HCEC 1CT (cell line): Measurements from ENCODE around the gene CST7.
"Not testable (repeated sequence)": the region's sequence is repeated elsewhere in the genome, so short reads cannot be mapped to it uniquely, and the experiment has no call there.

Experiments used
- DNase-seq: peaks from one replicate; pipeline ENCODE4 v3.0.0-alpha.2; 2017

The CST7 gene

DNA sequence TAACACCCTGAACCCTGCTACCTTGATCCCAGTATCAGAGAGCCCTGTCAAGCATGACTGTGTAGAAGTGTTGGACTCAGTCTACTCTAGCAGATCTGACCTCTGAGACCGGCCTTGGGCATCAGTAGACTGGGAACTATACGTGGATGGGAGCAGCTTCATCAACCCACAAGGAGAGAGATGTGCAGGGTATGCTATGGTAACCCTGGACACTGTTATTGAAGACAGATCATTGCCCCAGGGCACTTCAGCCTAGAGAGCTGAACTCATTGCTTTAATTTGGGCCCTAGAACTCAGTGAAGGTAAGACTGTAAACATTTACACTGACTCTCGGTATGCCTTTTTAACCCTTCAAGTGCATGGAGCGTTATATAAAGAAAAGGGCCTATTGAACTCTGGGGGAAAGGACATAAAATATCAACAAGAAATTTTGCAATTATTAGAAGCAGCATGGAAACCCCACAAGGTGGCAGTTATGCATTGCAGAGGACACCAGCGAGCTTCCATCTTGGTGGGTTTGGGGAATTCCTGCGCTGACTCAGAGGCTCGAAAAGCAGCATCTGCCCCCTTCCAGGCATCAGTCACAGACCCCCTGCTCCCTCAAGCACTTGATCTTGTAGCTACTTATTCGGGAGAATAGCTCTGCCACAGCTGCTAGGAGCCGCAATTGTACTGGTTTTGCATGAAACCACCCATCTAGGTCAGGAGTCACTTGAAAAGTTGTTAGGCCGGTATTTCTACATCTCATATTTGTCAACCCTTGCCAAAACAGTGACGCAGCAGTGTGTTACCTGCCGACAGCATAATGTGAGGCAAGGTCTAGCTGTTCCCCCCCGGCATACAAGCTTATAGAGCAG, 19.0 kb upstream of the CST7 start:
- not testable (repeated sequence) for DNase-seq

DNA sequence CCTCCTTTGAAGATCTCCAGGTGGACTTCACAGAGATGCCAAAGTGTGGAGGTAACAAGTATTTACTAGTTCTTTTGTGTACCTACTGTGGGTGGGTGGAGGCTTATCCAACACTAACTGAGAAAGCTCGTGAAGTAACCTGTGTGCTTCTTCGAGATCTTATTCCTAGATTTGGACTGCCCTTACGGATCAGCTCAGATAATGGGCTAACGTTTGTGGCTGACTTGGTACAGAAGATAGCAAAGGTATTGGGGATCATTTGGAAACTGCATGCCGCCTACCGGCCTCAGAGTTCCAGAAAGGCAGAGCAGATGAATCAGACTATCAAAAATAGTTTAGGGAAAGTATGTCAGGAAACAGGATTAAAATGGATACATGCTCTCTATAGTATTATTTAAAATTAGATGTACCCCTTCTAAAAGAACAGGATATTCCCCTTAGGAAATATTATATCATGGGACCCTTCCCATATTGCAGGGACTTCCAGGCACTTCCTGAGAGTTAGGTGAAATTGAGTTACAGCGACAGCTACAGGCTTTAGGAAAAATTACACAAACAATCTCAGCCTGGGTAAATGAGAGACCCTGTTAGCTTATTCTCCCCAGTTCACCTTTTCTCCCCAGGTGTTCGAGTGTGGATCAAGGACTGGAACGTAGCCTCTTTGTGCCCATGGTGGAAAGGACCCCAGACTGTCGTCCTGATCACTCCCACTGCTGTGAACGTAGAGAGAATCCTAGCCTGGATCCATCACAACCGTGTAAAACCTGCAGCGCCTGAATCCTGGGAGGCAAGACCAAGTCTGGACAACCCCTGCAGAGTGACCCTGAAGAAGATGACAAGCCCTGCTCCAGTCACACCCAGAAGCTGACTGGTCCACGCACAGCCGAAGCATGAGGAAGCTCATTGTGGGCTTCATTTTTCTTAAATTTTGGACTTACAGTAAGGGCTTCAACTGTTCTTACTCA, 18.1 kb upstream of the CST7 start:
- not testable (repeated sequence) for DNase-seq

GRCh38 chr20:24931893-24932292, 17.2 kb upstream of the CST7 start:
- DNase-seq, result not testable (repeated sequence)

DNA sequence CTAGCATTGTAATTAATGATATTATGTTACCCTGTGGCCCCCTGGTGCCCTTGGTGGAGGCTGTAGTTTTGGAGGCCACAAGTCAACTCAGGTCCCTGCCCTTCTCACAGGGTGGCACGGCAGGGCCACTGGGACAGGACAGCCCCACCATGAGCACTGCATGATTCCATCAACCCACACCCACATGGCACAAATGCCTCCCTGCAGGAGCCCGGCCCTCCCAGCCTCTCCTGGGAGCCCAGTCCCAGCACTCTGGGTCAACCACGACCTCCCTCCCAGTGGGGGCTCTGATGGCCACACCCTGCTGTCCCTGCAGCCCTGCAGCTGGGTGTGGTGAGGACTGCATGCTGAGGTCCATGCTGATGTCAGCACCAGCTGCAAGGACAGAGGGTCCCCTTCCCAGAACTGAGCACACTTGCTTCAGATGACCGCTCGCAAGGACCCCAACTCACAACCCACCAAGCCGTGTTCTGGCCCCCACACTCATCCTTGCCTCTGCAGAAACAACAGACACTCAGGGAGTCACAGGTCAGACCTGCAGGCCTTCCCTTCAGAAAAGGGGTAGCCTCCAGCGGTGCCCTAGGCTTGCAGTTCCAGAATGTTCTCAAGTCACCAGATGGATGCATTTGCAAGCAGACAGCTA, 15.7 kb upstream of the CST7 start:
- DNase-seq, result no peak

GRCh38 chr20:24934101-24934661, 14.9 kb upstream of the CST7 start:
- DNase-seq, result no peak

GRCh38 chr20:24934716-24935115, 14.4 kb upstream of the CST7 start:
- no peak for DNase-seq

DNA sequence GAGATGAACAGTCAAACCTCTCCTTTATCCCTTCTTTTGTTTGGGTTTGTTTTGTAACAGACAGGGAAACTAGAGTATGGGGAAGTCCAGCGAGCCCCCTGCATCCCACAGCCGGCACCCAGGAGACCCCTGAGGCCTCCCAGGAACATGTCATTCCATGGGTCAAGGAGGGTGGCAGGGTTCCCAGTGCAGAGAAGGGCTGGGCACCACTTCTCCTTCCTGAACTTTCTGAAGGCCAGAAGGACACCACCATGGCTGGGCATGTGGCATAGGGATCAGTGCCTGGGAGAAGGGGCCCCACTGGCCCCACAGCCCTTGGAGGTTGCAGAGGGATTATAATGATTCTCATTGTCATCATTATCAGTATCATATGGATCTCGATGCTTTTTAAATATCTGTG, 13.9 kb upstream of the CST7 start:
- no peak for DNase-seq

DNA sequence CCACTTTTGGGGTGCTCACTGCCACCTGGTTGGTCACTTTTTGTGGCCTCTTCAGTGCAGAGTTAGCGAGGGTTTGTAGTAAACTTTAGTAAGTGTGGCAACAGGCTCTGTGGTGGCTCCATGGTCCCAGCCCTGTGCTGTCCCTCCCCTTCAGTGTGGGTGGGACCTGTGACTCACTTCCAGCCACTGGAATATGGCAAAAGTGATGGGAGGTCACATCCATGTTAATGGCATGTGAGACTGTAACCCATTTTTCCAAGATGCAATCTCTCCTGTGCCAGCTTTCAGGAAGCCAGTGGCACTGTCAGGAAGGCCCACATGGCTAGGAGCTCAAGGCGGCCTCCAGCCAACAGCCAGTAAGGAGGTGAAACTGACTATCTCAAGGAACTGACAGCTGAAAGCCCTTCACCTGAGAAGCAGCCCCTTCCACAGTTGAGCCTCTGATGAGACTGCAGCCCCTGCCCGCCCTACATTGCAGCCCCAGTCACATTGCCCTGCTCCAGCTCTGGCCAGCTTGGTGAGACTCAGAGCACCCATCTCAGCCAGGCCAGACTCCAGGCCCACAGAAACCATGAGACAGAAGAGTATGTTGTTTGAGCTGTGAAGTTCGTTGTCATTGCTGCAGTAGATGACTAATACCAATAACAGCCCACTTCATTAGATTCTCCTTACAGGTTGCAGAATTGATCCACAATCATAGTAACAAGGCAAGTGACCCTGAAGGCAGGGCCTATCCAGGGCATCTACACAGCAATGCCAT, 13.1 kb upstream of the CST7 start:
- DNase-seq, result no peak

DNA sequence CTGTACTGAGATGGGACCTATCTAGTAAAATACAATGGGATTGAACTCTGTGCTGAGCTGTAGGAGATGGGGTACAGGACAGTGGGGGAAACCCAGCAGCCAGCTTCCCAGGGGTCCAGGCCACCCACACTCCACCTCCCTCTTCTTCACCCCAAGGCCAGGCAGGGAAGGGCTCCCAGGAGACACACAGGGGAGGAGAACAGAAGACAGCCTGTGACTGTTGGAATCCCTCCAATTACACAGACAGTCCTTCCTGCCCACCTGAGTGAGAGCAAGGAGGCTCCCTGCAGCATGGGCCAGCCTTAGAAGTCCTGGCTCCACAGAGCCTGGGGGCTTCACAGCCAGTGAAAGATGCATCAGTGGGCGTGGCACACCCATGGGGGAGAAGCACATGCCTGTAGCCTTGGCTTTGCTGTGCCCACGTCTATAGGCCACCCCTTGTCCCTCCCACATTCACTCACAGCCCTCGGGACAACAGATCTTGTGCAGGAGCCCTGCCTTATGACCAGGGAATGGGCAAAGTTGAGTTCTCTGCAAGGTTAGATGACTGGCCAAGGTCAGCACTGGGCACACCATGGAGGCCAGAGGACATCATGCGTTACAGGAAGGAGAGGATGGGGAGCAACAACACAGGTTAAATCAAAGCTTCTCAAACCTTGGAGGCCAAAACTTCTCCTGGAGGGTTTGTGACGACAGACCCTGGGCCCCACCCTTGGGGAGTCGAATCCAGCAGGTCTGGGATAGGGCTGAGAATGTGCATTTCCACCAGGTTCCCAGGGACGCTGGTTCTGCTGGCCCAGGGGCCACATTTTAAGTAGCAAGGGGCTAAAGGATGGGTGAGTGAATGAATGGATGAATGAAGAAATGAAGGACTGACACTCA, 12.3 kb upstream of the CST7 start:
- DNase-seq, result no peak

- no peak for DNase-seq
These were observed 11.5 kb upstream of the CST7 start for GRCh38 chr20:24937579-24937978.

DNA sequence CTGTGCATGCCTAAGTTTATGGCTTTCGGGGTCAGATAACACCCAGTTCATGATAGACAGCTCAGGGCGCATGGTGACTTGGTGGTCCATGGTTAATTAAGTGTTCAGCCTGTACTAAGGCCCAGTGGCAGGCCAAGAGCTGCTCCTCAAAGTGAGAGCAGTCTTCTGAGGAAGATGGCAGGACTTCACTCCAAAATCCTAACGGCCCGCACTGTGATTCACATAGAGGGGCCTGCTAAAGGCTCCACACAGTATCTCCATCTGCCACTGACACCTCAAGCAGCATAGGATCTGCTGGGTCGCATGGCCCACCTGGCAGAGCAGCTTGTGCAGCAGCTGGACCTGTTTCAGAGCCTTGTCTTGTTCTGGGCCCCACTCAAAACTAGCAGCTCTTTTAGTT, 10.6 kb upstream of the CST7 start:
- DNase-seq, result no peak

GRCh38 chr20:24939036-24939435, 10.0 kb upstream of the CST7 start:
- DNase-seq, result no peak

DNA sequence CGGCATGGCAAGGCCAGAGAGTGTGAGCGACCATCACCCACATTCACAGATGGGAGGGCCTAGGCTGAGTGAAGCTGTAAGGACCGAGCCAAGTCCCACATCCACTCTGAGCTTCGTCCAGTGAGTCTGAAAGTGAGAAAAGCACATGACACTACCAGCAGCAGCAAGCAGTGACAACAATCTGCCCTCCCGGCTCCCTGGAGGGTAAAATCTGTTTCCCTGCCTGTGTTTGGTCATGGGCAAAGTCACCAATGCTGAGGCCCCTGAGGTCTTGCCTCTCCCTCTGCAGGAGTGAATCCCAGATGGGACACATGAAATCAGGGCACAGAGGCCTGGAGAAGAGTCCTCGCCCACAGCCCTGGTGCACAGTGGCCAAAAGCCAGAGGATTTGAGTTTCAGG, 6.4 kb upstream of the CST7 start:
- no peak for DNase-seq

GRCh38 chr20:24943196-24943595, 5.9 kb upstream of the CST7 start:
- DNase-seq, result no peak

- DNase-seq, result no peak
These were observed 5.3 kb upstream of the CST7 start for GRCh38 chr20:24943731-24944130.

DNA sequence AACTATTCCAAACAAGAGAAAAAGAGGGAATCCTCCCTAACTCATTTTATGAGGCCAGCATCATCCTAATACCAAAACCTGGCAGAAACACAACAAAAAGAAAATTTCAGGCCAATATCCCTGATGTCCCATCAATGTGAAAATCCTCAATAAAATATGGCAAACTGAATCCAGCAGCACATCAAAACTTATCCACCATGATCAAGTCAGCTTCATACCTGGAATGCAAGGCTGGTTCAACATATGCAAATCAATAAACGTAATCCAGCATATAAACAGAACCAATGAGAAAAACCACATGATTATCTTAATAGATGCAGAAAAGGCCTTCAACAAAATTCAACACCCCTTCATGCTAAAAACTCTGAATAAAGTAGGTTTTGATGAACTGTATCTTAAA, 2.7 kb upstream of the CST7 start:
- DNase-seq, result not testable (repeated sequence)

- DNase-seq, result not testable (repeated sequence)
These were observed 602 bp upstream of the CST7 start for GRCh38 chr20:24948396-24948938.

- DNase-seq, result no peak
These were observed 673 bp downstream of the CST7 start for GRCh38 chr20:24949756-24950127.

DNA sequence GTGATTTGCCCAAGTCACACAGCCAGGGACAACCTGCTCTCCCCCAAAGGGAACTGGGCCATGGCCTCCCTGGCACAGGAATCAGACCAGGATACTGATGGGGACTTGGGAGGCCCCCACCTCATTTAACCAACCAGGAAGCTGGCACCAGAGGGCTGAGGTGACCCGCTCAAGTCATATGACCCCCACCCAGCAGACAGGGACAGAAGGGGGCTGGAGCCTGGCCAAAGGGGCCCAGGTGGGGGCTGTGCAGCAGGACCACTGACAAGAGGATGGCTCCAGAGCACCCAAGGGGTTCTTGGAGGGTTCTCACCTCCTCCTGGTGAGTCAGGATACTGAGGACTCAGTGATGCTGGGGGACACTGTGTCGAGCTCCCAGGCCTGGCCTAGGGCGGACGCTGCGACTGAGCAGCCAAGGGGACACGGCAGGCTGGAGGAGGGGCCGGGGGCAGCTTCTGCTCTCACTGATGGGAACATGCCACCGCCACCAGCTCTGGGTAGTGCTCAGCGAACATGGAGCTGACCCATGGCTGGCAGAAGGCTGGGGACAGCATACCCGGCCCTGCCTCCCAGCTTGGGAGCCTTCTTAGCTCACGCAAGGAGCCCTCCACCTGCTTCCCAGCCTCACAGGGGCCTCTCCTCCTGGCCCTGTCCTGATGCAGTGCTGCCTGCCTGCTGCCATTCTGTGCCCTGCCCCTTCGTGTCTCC, 1.2 kb downstream of the CST7 start:
- no peak for DNase-seq

- no peak for DNase-seq
These were observed 1.9 kb downstream of the CST7 start for GRCh38 chr20:24950836-24951525.
